HG03457 (cell line): ENCODE measurements around the gene GLIPR1.
A peak's percentile ranks its signal among the peaks of the same experiment; 100 is the strongest.
"Not testable (repeated sequence)": the region's sequence is repeated elsewhere in the genome, so short reads cannot be mapped to it uniquely, and the experiment has no call there.

Experiments used
- ATAC-seq: cut with Tn5 transposase; IDR thresholded peaks from one replicate; pipeline ENCODE4 v1.9.1; 2021; ENCODE audit warnings: moderate number of reproducible peaks; ENCODE audit not compliant: unreplicated experiment

GLIPR1 gene

GRCh38 chr12:75480469-75480949 lies at the start of gene GLIPR1:
Gene GLIPR1 (plus strand): TSS chr12:75480755. CDS start chr12:75480881, 126 bp downstream.
- ATAC-seq: peak; percentile 90

- ATAC-seq: no peak
Observed at GRCh38 chr12:75432924-75433323, 47.6 kb upstream of the GLIPR1 start.

- no peak for ATAC-seq
Observed at GRCh38 chr12:75437564-75437963, 43.0 kb upstream of the GLIPR1 start.

- ATAC-seq: no peak
Observed at GRCh38 chr12:75438059-75438754, 42.3 kb upstream of the GLIPR1 start.

- ATAC-seq: no peak
Observed at GRCh38 chr12:75439048-75439447, 41.5 kb upstream of the GLIPR1 start.

- no peak for ATAC-seq
Observed at GRCh38 chr12:75439930-75440329, 40.6 kb upstream of the GLIPR1 start.

- not testable (repeated sequence) for ATAC-seq
Observed at GRCh38 chr12:75441687-75442449, 38.7 kb upstream of the GLIPR1 start.

GRCh38 chr12:75442454-75442853 lies 38.1 kb upstream of the GLIPR1 start:
- not testable (repeated sequence) for ATAC-seq

- no peak for ATAC-seq
Observed at GRCh38 chr12:75443709-75444108, 36.8 kb upstream of the GLIPR1 start.

GRCh38 chr12:75444429-75445136 lies 36.0 kb upstream of the GLIPR1 start:
- ATAC-seq: no peak

- not testable (repeated sequence) for ATAC-seq
Observed at GRCh38 chr12:75445137-75445507, 35.4 kb upstream of the GLIPR1 start.

- ATAC-seq: no peak
Observed at GRCh38 chr12:75446857-75447256, 33.7 kb upstream of the GLIPR1 start.

GRCh38 chr12:75447691-75448393 lies 32.7 kb upstream of the GLIPR1 start:
- ATAC-seq: no peak

GRCh38 chr12:75452675-75453330 lies 27.8 kb upstream of the GLIPR1 start:
- ATAC-seq: no peak

- no peak for ATAC-seq
Observed at GRCh38 chr12:75455839-75456238, 24.7 kb upstream of the GLIPR1 start.

GRCh38 chr12:75457191-75457590 lies 23.4 kb upstream of the GLIPR1 start:
- no peak for ATAC-seq

- not testable (repeated sequence) for ATAC-seq
Observed at GRCh38 chr12:75457866-75458265, 22.7 kb upstream of the GLIPR1 start.

GRCh38 chr12:75459755-75460154 lies 20.8 kb upstream of the GLIPR1 start:
- no peak for ATAC-seq

GRCh38 chr12:75460204-75460603 lies 20.4 kb upstream of the GLIPR1 start:
- no peak for ATAC-seq
